ENCODE data around the gene CAMK2D.
A peak's percentile ranks its signal among the peaks of the same experiment; 100 is the strongest.

CAMK2D gene

GRCh38 chr4:113762186-113763028 lies 869 bp upstream of the CAMK2D start:
- DNase-seq (ENCODE audit: low read depth in 2 of 2) = peak; percentile 98 to 99

GRCh38 chr4:113760795-113761619 lies 531 bp downstream of the CAMK2D start:
- peak in 1 of 2 donors; percentile 15 for DNase-seq (ENCODE audit: low read depth in 2 of 2)

GRCh38 chr4:113760094-113760794 lies 1.3 kb downstream of the CAMK2D start:
- DNase-seq (ENCODE audit: low read depth in 2 of 2) = no peak

- DNase-seq (ENCODE audit: low read depth in 2 of 2) = no peak
These were observed 1.8 kb downstream of the CAMK2D start for GRCh38 chr4:113759696-113760093.

GRCh38 chr4:113758372-113758771 lies 3.2 kb downstream of the CAMK2D start:
- DNase-seq (ENCODE audit: low read depth in 2 of 2) = no peak

- no peak for DNase-seq (ENCODE audit: low read depth in 2 of 2)
These were observed 4.1 kb downstream of the CAMK2D start for GRCh38 chr4:113757486-113757885.

GRCh38 chr4:113756005-113756410 lies 5.5 kb downstream of the CAMK2D start:
- no peak for DNase-seq (ENCODE audit: low read depth in 2 of 2)

GRCh38 chr4:113750734-113751133 lies 10.8 kb downstream of the CAMK2D start:
- no peak for DNase-seq (ENCODE audit: low read depth in 2 of 2)

GRCh38 chr4:113750296-113750695 lies 11.2 kb downstream of the CAMK2D start:
- no peak for DNase-seq (ENCODE audit: low read depth in 2 of 2)

GRCh38 chr4:113749178-113749577 lies 12.4 kb downstream of the CAMK2D start:
- DNase-seq (ENCODE audit: low read depth in 2 of 2) = no peak

- DNase-seq (ENCODE audit: low read depth in 2 of 2) = no peak
These were observed 13.6 kb downstream of the CAMK2D start for GRCh38 chr4:113747949-113748348.

- no peak for DNase-seq (ENCODE audit: low read depth in 2 of 2)
These were observed 15.8 kb downstream of the CAMK2D start for GRCh38 chr4:113745711-113746110.

- DNase-seq (ENCODE audit: low read depth in 2 of 2) = no peak
These were observed 16.8 kb downstream of the CAMK2D start for GRCh38 chr4:113744667-113745240.

GRCh38 chr4:113743690-113744089 lies 17.8 kb downstream of the CAMK2D start:
- DNase-seq (ENCODE audit: low read depth in 2 of 2) = no peak

GRCh38 chr4:113742643-113743042 lies 18.9 kb downstream of the CAMK2D start:
- DNase-seq (ENCODE audit: low read depth in 2 of 2) = no peak

GRCh38 chr4:113741956-113742355 lies 19.6 kb downstream of the CAMK2D start:
- DNase-seq (ENCODE audit: low read depth in 2 of 2) = no peak

GRCh38 chr4:113740857-113741379 lies 20.6 kb downstream of the CAMK2D start:
- no peak for DNase-seq (ENCODE audit: low read depth in 2 of 2)

- DNase-seq (ENCODE audit: low read depth in 2 of 2) = no peak
These were observed 22.3 kb downstream of the CAMK2D start for GRCh38 chr4:113739197-113739596.

GRCh38 chr4:113738251-113738650 lies 23.3 kb downstream of the CAMK2D start:
- DNase-seq (ENCODE audit: low read depth in 2 of 2) = no peak

- no peak for DNase-seq (ENCODE audit: low read depth in 2 of 2)
These were observed 27.9 kb downstream of the CAMK2D start for GRCh38 chr4:113733685-113734084.

- no peak for DNase-seq (ENCODE audit: low read depth in 2 of 2)
These were observed 28.5 kb downstream of the CAMK2D start for GRCh38 chr4:113732967-113733527.

Measured in activated CD8-positive, alpha-beta memory T cell treated with anti-CD3 and anti-CD28 coated beads for 4 hours (primary cell).